A549 (cell line): ENCODE data around the gene GLRA3.

Source experiments
- EP300 ChIP-seq, 2 experiments: fragments of >200 bp; sonication (Bioruptor Twin); formaldehyde crosslinking; IDR thresholded peaks; 2 replicates in 1 of 2; 3 replicates in 1 of 2; pipeline ENCODE4 v1.6.1; 2016 to 2017
- KDM5A ChIP-seq: fragments of 200-600 bp; sonication (generic); IDR thresholded peaks from 2 replicates; pipeline ENCODE4 v1.6.1; 2016; ENCODE audit warnings: antibody characterized with exemption, mild to moderate bottlenecking
- NFE2L2 ChIP-seq: fragments of 150-350 bp; conservative IDR thresholded peaks from 2 replicates; pipeline ENCODE4 v1.6.1; 2014; ENCODE audit warnings: low read length
- POLR2A ChIP-seq: IDR thresholded peaks from 2 replicates; pipeline ENCODE4 v1.6.1; 2012; ENCODE audit warnings: mild to moderate bottlenecking, low read length
- RAD21 ChIP-seq, 2 experiments: fragments of >200 bp in 1 of 2; sonication (Bioruptor Twin) in 1 of 2; formaldehyde crosslinking in 1 of 2; IDR thresholded peaks in 1 of 2; conservative IDR thresholded peaks in 1 of 2; 2 replicates in 1 of 2; 3 replicates in 1 of 2; pipeline ENCODE4 v1.6.1; 2012 to 2018; ENCODE audit warnings: inconsistent platforms in 1 of 2
- SMC3 ChIP-seq: fragments of >200 bp; sonication (Bioruptor Twin); formaldehyde crosslinking; IDR thresholded peaks from 3 replicates; pipeline ENCODE4 v1.6.1; 2018; ENCODE audit warnings: inconsistent platforms
- TF ChIP-seq, protein P1 (sequence below): fragments of >200 bp; sonication (Bioruptor Twin); formaldehyde crosslinking; IDR thresholded peaks from 3 replicates; pipeline ENCODE4 v1.5.1; 2016
- TF ChIP-seq, protein P2 (sequence below): fragments of 250-450 bp; sonication (Bioruptor Pico); IDR thresholded peaks from 2 replicates; pipeline ENCODE4 v1.5.0; 2020; ENCODE audit warnings: low read depth, mild to moderate bottlenecking, moderate library complexity

DNA sequence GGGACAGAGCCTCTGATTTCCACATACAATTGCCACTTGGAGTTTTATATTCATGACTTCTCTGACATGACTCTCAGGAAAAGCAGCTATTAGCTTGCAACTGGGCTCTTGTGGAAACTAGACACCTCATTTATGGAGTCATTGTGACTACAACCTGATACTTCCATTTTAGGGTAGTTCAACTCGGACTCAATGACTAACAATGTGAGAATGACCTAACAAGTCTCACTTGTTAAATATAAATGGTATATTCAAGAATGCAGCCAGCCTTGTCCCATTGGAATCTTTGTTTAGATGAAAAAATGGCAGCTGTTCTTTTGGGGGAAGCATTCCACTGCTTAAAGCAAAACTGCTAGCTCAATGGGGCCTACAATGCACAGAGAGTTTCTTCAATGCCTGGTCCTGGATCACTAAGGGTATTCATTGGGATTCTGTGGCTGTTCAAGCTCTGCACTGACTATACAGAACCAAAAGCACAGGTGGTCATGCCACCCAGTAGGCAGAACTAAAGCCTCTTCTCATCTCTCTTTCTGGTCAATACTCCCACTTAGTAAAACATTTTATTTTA lies 36.5 kb upstream of the GLRA3 start:
- TF ChIP-seq, protein P1, sequence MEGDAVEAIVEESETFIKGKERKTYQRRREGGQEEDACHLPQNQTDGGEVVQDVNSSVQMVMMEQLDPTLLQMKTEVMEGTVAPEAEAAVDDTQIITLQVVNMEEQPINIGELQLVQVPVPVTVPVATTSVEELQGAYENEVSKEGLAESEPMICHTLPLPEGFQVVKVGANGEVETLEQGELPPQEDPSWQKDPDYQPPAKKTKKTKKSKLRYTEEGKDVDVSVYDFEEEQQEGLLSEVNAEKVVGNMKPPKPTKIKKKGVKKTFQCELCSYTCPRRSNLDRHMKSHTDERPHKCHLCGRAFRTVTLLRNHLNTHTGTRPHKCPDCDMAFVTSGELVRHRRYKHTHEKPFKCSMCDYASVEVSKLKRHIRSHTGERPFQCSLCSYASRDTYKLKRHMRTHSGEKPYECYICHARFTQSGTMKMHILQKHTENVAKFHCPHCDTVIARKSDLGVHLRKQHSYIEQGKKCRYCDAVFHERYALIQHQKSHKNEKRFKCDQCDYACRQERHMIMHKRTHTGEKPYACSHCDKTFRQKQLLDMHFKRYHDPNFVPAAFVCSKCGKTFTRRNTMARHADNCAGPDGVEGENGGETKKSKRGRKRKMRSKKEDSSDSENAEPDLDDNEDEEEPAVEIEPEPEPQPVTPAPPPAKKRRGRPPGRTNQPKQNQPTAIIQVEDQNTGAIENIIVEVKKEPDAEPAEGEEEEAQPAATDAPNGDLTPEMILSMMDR = no peak
- TF ChIP-seq RAD21 (conservative IDR thresholded peaks at IDR 0.05 in 1 of 2, IDR thresholded peaks at IDR 0.05 in 1 of 2) (no peak), KDM5A (no peak), EP300 (IDR thresholded peaks at IDR 0.05) (no peak), NFE2L2 (no peak), SMC3 (no peak), POLR2A (no peak)
- TF ChIP-seq, protein P2, sequence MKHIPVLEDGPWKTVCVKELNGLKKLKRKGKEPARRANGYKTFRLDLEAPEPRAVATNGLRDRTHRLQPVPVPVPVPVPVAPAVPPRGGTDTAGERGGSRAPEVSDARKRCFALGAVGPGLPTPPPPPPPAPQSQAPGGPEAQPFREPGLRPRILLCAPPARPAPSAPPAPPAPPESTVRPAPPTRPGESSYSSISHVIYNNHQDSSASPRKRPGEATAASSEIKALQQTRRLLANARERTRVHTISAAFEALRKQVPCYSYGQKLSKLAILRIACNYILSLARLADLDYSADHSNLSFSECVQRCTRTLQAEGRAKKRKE (CRISPR knock-in tag) = no peak
